DND-41 (cell line): Measurements from ENCODE around the gene IL20RA.

Source experiments
- EZH2 ChIP-seq: IDR thresholded peaks from 3 replicates; pipeline ENCODE4 v1.6.1; 2012; ENCODE audit warnings: borderline replicate concordance, low read depth, mild to moderate bottlenecking, moderate library complexity, low read length, inconsistent platforms; ENCODE audit not compliant: severe bottlenecking
- TF ChIP-seq, protein P1 (sequence below): IDR thresholded peaks from 2 replicates; pipeline ENCODE4 v1.5.1; 2012; ENCODE audit warnings: borderline replicate concordance, low read length, moderate library complexity, mild to moderate bottlenecking; ENCODE audit not compliant: poor library complexity, severe bottlenecking; ENCODE audit errors: extremely low read depth

DNA sequence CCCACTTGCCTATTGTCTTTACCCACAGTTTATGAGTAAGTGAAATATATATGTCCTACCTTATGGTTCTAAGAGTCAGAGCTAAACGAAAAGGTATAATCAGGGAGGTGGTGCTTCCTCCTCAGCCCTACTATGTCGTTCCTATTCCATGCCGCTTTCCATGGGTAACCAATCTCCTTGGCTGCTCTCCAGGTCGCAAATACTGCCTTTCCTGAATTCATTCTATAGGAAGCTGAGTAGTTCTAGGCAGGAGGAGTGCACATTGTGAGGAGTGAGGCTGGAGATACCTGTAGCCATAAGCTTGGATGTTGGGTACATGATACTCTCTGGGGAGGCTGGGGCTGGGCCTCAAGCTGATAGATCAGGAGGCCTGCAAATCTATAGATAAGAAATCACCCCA, 5.8 kb downstream of the IL20RA start:
- TF ChIP-seq, protein P1, sequence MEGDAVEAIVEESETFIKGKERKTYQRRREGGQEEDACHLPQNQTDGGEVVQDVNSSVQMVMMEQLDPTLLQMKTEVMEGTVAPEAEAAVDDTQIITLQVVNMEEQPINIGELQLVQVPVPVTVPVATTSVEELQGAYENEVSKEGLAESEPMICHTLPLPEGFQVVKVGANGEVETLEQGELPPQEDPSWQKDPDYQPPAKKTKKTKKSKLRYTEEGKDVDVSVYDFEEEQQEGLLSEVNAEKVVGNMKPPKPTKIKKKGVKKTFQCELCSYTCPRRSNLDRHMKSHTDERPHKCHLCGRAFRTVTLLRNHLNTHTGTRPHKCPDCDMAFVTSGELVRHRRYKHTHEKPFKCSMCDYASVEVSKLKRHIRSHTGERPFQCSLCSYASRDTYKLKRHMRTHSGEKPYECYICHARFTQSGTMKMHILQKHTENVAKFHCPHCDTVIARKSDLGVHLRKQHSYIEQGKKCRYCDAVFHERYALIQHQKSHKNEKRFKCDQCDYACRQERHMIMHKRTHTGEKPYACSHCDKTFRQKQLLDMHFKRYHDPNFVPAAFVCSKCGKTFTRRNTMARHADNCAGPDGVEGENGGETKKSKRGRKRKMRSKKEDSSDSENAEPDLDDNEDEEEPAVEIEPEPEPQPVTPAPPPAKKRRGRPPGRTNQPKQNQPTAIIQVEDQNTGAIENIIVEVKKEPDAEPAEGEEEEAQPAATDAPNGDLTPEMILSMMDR = no peak
- no peak for TF ChIP-seq EZH2
